ENCODE data around the gene PDE11A. TPM values are rescaled to one million over a fixed set of nuclear protein-coding genes. Genes with fewer than 3 reads are reported as not detected.

PDE11A gene
- total and polyA plus RNA-seq, 2 of the 13 experiments (the other 11 are each of a cell fraction or from before 2014, with no cell fraction given) = 1.2 to 1.7 TPM

DNA sequence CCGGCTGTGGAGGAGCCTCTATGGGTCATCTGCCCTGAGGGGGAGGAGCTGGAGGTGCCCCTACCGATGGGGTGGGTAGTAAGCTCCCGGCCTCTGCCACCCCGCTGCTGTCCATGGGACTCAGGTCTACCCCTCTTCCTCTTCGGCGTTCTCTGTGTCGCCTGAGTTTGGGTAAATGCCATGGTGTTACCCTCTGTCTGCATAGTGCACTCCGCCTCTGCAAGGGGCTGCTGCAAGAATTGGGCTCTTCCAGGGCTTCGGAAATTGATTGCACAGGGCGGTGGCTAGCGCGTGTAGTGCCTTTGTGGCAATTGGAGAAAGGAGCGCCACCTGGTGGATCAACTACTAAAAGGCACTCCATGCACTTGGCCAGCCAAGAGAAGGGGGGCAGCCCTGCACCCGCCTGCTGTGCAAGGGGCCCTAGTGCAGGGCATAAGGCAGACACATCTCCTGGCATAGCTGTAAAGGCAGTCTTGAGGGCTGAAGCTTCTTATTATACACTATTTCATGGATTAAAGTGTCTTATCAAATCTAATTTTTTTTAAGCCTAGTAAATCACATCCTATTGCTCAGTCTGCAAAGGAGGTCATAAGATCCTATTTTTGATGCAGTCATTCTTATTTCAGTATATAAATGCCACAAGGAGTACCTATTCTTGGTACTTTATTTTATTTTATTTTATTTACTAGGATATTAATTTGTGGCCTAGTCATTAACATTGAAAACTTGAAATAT is 308.9 kb downstream of the PDE11A start (continued):
- TF ChIP-seq, protein P1, sequence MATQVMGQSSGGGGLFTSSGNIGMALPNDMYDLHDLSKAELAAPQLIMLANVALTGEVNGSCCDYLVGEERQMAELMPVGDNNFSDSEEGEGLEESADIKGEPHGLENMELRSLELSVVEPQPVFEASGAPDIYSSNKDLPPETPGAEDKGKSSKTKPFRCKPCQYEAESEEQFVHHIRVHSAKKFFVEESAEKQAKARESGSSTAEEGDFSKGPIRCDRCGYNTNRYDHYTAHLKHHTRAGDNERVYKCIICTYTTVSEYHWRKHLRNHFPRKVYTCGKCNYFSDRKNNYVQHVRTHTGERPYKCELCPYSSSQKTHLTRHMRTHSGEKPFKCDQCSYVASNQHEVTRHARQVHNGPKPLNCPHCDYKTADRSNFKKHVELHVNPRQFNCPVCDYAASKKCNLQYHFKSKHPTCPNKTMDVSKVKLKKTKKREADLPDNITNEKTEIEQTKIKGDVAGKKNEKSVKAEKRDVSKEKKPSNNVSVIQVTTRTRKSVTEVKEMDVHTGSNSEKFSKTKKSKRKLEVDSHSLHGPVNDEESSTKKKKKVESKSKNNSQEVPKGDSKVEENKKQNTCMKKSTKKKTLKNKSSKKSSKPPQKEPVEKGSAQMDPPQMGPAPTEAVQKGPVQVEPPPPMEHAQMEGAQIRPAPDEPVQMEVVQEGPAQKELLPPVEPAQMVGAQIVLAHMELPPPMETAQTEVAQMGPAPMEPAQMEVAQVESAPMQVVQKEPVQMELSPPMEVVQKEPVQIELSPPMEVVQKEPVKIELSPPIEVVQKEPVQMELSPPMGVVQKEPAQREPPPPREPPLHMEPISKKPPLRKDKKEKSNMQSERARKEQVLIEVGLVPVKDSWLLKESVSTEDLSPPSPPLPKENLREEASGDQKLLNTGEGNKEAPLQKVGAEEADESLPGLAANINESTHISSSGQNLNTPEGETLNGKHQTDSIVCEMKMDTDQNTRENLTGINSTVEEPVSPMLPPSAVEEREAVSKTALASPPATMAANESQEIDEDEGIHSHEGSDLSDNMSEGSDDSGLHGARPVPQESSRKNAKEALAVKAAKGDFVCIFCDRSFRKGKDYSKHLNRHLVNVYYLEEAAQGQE (IDR thresholded peaks at IDR 0.05; ENCODE audit: borderline replicate concordance in 1 of 2, low read depth in 1 of 2, low read length in 2 of 2) = no peak
- TF ChIP-seq CCAR2 (optimal IDR thresholded peaks at IDR 0.05; ENCODE audit: low read depth, low read length) = no peak
- TF ChIP-seq, protein P2, sequence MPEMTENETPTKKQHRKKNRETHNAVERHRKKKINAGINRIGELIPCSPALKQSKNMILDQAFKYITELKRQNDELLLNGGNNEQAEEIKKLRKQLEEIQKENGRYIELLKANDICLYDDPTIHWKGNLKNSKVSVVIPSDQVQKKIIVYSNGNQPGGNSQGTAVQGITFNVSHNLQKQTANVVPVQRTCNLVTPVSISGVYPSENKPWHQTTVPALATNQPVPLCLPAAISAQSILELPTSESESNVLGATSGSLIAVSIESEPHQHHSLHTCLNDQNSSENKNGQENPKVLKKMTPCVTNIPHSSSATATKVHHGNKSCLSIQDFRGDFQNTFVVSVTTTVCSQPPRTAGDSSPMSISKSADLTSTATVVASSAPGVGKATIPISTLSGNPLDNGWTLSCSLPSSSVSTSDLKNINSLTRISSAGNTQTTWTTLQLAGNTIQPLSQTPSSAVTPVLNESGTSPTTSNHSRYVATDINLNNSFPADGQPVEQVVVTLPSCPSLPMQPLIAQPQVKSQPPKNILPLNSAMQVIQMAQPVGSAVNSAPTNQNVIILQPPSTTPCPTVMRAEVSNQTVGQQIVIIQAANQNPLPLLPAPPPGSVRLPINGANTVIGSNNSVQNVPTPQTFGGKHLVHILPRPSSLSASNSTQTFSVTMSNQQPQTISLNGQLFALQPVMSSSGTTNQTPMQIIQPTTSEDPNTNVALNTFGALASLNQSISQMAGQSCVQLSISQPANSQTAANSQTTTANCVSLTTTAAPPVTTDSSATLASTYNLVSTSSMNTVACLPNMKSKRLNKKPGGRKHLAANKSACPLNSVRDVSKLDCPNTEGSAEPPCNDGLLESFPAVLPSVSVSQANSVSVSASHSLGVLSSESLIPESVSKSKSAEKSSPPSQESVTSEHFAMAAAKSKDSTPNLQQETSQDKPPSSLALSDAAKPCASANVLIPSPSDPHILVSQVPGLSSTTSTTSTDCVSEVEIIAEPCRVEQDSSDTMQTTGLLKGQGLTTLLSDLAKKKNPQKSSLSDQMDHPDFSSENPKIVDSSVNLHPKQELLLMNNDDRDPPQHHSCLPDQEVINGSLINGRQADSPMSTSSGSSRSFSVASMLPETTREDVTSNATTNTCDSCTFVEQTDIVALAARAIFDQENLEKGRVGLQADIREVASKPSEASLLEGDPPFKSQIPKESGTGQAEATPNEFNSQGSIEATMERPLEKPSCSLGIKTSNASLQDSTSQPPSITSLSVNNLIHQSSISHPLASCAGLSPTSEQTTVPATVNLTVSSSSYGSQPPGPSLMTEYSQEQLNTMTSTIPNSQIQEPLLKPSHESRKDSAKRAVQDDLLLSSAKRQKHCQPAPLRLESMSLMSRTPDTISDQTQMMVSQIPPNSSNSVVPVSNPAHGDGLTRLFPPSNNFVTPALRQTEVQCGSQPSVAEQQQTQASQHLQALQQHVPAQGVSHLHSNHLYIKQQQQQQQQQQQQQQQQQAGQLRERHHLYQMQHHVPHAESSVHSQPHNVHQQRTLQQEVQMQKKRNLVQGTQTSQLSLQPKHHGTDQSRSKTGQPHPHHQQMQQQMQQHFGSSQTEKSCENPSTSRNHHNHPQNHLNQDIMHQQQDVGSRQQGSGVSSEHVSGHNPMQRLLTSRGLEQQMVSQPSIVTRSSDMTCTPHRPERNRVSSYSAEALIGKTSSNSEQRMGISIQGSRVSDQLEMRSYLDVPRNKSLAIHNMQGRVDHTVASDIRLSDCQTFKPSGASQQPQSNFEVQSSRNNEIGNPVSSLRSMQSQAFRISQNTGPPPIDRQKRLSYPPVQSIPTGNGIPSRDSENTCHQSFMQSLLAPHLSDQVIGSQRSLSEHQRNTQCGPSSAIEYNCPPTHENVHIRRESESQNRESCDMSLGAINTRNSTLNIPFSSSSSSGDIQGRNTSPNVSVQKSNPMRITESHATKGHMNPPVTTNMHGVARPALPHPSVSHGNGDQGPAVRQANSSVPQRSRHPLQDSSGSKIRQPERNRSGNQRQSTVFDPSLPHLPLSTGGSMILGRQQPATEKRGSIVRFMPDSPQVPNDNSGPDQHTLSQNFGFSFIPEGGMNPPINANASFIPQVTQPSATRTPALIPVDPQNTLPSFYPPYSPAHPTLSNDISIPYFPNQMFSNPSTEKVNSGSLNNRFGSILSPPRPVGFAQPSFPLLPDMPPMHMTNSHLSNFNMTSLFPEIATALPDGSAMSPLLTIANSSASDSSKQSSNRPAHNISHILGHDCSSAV (CRISPR knock-in tag; IDR thresholded peaks at IDR 0.05; ENCODE audit: borderline replicate concordance) = no peak
- TF ChIP-seq NFKBIZ (CRISPR knock-in tag; IDR thresholded peaks at IDR 0.05) = no peak
- TF ChIP-seq, protein P3, sequence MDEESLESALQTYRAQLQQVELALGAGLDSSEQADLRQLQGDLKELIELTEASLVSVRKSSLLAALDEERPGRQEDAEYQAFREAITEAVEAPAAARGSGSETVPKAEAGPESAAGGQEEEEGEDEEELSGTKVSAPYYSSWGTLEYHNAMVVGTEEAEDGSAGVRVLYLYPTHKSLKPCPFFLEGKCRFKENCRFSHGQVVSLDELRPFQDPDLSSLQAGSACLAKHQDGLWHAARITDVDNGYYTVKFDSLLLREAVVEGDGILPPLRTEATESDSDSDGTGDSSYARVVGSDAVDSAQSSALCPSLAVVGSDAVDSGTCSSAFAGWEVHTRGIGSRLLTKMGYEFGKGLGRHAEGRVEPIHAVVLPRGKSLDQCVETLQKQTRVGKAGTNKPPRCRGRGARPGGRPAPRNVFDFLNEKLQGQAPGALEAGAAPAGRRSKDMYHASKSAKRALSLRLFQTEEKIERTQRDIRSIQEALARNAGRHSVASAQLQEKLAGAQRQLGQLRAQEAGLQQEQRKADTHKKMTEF (CRISPR knock-in tag; IDR thresholded peaks at IDR 0.05) = no peak
- TF ChIP-seq, protein P4, sequence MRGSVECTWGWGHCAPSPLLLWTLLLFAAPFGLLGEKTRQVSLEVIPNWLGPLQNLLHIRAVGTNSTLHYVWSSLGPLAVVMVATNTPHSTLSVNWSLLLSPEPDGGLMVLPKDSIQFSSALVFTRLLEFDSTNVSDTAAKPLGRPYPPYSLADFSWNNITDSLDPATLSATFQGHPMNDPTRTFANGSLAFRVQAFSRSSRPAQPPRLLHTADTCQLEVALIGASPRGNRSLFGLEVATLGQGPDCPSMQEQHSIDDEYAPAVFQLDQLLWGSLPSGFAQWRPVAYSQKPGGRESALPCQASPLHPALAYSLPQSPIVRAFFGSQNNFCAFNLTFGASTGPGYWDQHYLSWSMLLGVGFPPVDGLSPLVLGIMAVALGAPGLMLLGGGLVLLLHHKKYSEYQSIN (CRISPR knock-in tag; IDR thresholded peaks at IDR 0.05; ENCODE audit: borderline replicate concordance) = no peak
- no peak for TF ChIP-seq NCOR1 (IDR thresholded peaks at IDR 0.05; ENCODE audit: borderline replicate concordance, low read length)
- TF ChIP-seq CCDC6 (CRISPR knock-in tag; IDR thresholded peaks at IDR 0.05) = no peak
- no peak for TF ChIP-seq SP1 (IDR thresholded peaks at IDR 0.05)
- no peak for TF ChIP-seq SP1 (CRISPR knock-in tag; IDR thresholded peaks at IDR 0.05)
- TF ChIP-seq ZNF329 (CRISPR knock-in tag; IDR thresholded peaks at IDR 0.05; ENCODE audit: low read depth) = no peak
- TF ChIP-seq TOE1 (CRISPR knock-in tag; IDR thresholded peaks at IDR 0.05) = no peak
- TF ChIP-seq FOXC1 (CRISPR knock-in tag; IDR thresholded peaks at IDR 0.05; ENCODE audit: borderline replicate concordance) = no peak
